Neural progenitor cell (in vitro differentiated cells): ENCODE measurements around the gene KLRF1. TPM values are rescaled to one million over a fixed set of nuclear protein-coding genes. Genes with fewer than 3 reads are reported as not detected.
A peak's percentile ranks its signal among the peaks of the same experiment; 100 is the strongest.

ENCODE experiments used
- DNase-seq: peaks from one replicate; pipeline ENCODE4 v3.0.0-alpha.2; 2016; ENCODE audit warnings: low spot score
- H2AFZ ChIP-seq: fragments of 200-600 bp; sonication (generic); replicated peaks from 2 replicates; pipeline ENCODE4 v1.6.1; 2016; ENCODE audit warnings: antibody characterized with exemption
- H3F3A ChIP-seq: fragments of 200-600 bp; sonication (generic); 2 replicates; pipeline ENCODE4 v1.6.1; 2016; ENCODE audit warnings: antibody characterized with exemption, low read depth
- H3K27ac ChIP-seq: fragments of 200-600 bp; sonication (generic); 2 replicates; pipeline ENCODE4 v1.5.1; 2016; ENCODE audit warnings: mild to moderate bottlenecking
- H3K27me3 ChIP-seq: fragments of 200-600 bp; sonication (generic); 2 replicates; pipeline ENCODE4 v1.6.1; 2016; ENCODE audit warnings: mild to moderate bottlenecking, moderate library complexity
- H3K36me3 ChIP-seq: fragments of 200-600 bp; sonication (generic); 2 replicates; pipeline ENCODE4 v1.5.1; 2016
- H3K4me1 ChIP-seq: fragments of 200-600 bp; sonication (generic); 2 replicates; pipeline ENCODE4 v1.6.1; 2016; ENCODE audit warnings: mixed run types
- H3K4me2 ChIP-seq: fragments of 200-600 bp; sonication (generic); 2 replicates; pipeline ENCODE4 v1.6.1; 2016
- H3K4me3 ChIP-seq: fragments of 200-600 bp; sonication (generic); 2 replicates; pipeline ENCODE4 v1.5.1; 2016
- H3K79me2 ChIP-seq: fragments of 200-600 bp; sonication (generic); 2 replicates; pipeline ENCODE4 v1.6.1; 2016; ENCODE audit warnings: low read depth
- H3K9ac ChIP-seq: fragments of 200-600 bp; sonication (generic); 2 replicates; pipeline ENCODE4 v1.6.1; 2016
- H3K9me3 ChIP-seq: fragments of 200-600 bp; sonication (generic); 2 replicates; pipeline ENCODE4 v1.5.1; 2016; ENCODE audit warnings: low read depth
- H4K20me1 ChIP-seq: fragments of 200-600 bp; sonication (generic); 2 replicates; pipeline ENCODE4 v1.6.1; 2016; ENCODE audit warnings: low read depth
- H3K27ac Mint-ChIP-seq: 3 replicates; pipeline ENCODE4 v1.8.0; 2021; ENCODE audit warnings: mixed read lengths
- H3K27me3 Mint-ChIP-seq: 2 replicates; pipeline ENCODE4 v1.8.0; 2022; ENCODE audit warnings: low read depth, mild to moderate bottlenecking, inconsistent platforms, moderate library complexity, mixed read lengths; ENCODE audit not compliant: insufficient read depth
- H3K36me3 Mint-ChIP-seq: 3 replicates; pipeline ENCODE4 v1.8.0; 2021; ENCODE audit warnings: mixed read lengths
- H3K4me1 Mint-ChIP-seq: 3 replicates; pipeline ENCODE4 v1.8.0; 2021; ENCODE audit warnings: mixed read lengths
- H3K4me3 Mint-ChIP-seq: 3 replicates; pipeline ENCODE4 v1.8.0; 2021; ENCODE audit warnings: mild to moderate bottlenecking, moderate library complexity, mixed read lengths
- H3K9me3 Mint-ChIP-seq: 3 replicates; pipeline ENCODE4 v1.8.0; 2020; ENCODE audit warnings: mixed read lengths
- CTCF ChIP-seq: fragments of 200-600 bp; sonication (generic); IDR thresholded peaks from 2 replicates; pipeline ENCODE4 v1.5.1; 2017; ENCODE audit warnings: antibody characterized with exemption, mild to moderate bottlenecking
- EZH2 ChIP-seq: fragments of 200-600 bp; sonication (generic); IDR thresholded peaks from 2 replicates; pipeline ENCODE4 v1.6.1; 2017; ENCODE audit warnings: antibody characterized with exemption, mild to moderate bottlenecking, moderate library complexity
- EZH2phosphoT487 ChIP-seq: fragments of 200-600 bp; sonication (generic); IDR thresholded peaks from 2 replicates; pipeline ENCODE4 v1.6.1; 2017; ENCODE audit warnings: antibody characterized with exemption
- total RNA-seq: library from RNA; depleted of rRNA; stranded (reverse); fragments of >200 nt; gene quantifications from 2 replicates; pipeline ENCODE4 v1.2.3, GENCODE V29; 2015; ENCODE audit warnings: low replicate concordance

The KLRF1 gene
- total RNA-seq, 1 donor from 2014 or later: not detected

GRCh38 chr12:9813821-9814798 is 13.2 kb upstream of the KLRF1 start:
- Histone ChIP-seq H3K9me3 (no peaks in the 10 kb centered on the region), H3F3A (no peaks in the 10 kb centered on the region), H2AFZ (peak overlapping the region; percentile 99), H3K4me1 (no peaks in the 10 kb centered on the region), H3K4me2 (peak overlapping the region; percentile 86), H3K4me3 (peak overlapping the region; percentile 48), H3K9ac (no peak overlapping the region), H3K27me3 (peaks cover 9% of the 10 kb centered on the region), H4K20me1 (no peaks in the 10 kb centered on the region), H3K79me2 (no peaks in the 10 kb centered on the region), H3K36me3 (no peaks in the 10 kb centered on the region), H3K27ac (no peak overlapping the region)
- no peak overlapping the region for H3K4me3 Mint-ChIP-seq
- peaks cover 13% of the 10 kb centered on the region for H3K27me3 Mint-ChIP-seq
- H3K36me3 Mint-ChIP-seq: no peaks in the 10 kb centered on the region
- H3K9me3 Mint-ChIP-seq: no peaks in the 10 kb centered on the region
- TF ChIP-seq EZH2: no peak
- TF ChIP-seq CTCF: peak; percentile 92
- DNase-seq: peak; percentile 81
- H3K4me1 Mint-ChIP-seq: peaks cover 2% of the 10 kb centered on the region
- no peak overlapping the region for H3K27ac Mint-ChIP-seq

- DNase-seq: no peak
- Mint-ChIP-seq H3K27ac (no peak overlapping the region), H3K4me3 (no peak overlapping the region), H3K36me3 (no peaks in the 10 kb centered on the region), H3K27me3 (peaks cover 7% of the 10 kb centered on the region), H3K4me1 (no peaks in the 10 kb centered on the region), H3K9me3 (no peaks in the 10 kb centered on the region)
- Histone ChIP-seq H3K9me3 (no peaks in the 10 kb centered on the region), H3K79me2 (no peaks in the 10 kb centered on the region), H3K36me3 (no peaks in the 10 kb centered on the region), H3K27me3 (no peaks in the 10 kb centered on the region), H3F3A (no peaks in the 10 kb centered on the region), H3K9ac (no peak overlapping the region), H3K4me1 (no peaks in the 10 kb centered on the region), H4K20me1 (no peaks in the 10 kb centered on the region), H3K4me2 (no peak overlapping the region), H3K27ac (no peak overlapping the region), H3K4me3 (no peak overlapping the region), H2AFZ (no peak overlapping the region)
- TF ChIP-seq EZH2 (no peak), EZH2phosphoT487 (no peak), CTCF (no peak)
These were observed 6.9 kb upstream of the KLRF1 start for GRCh38 chr12:9820281-9820930.

GRCh38 chr12:9829483-9829882 is 2.2 kb downstream of the KLRF1 start:
- Histone ChIP-seq H3K27me3 (no peaks in the 10 kb centered on the region), H3K79me2 (no peaks in the 10 kb centered on the region), H3F3A (no peaks in the 10 kb centered on the region), H3K9me3 (no peaks in the 10 kb centered on the region), H3K36me3 (no peaks in the 10 kb centered on the region), H3K9ac (no peak overlapping the region), H3K4me1 (no peaks in the 10 kb centered on the region), H3K4me2 (no peak overlapping the region), H3K27ac (no peak overlapping the region), H4K20me1 (no peaks in the 10 kb centered on the region), H2AFZ (no peak overlapping the region), H3K4me3 (no peak overlapping the region)
- no peak overlapping the region for H3K27ac Mint-ChIP-seq
- H3K4me1 Mint-ChIP-seq: no peaks in the 10 kb centered on the region
- H3K27me3 Mint-ChIP-seq: no peaks in the 10 kb centered on the region
- TF ChIP-seq CTCF (no peak), EZH2 (no peak), EZH2phosphoT487 (no peak)
- no peaks in the 10 kb centered on the region for H3K9me3 Mint-ChIP-seq
- no peaks in the 10 kb centered on the region for H3K36me3 Mint-ChIP-seq
- H3K4me3 Mint-ChIP-seq: no peak overlapping the region
- no peak for DNase-seq
